Measurements from ENCODE around the gene EEF1B2.

- TF ChIP-seq CTCF (IDR thresholded peaks at IDR 0.05) = no peak
- TF ChIP-seq POLR2A (IDR thresholded peaks at IDR 0.05) = no peak
Observed at GRCh38 chr2:206176121-206176520, 16.4 kb downstream of the EEF1B2 start.

Measured in right lobe of liver (tissue), 4 donors.